ENCODE results near the gene UPK3A.

The UPK3A gene

GRCh38 chr22:45286854-45287551 lies 2.3 kb downstream of the UPK3A start:
- Histone ChIP-seq H3K27me3 (ENCODE audit: insufficient read depth, poor library complexity, severe bottlenecking) (no peaks in the 10 kb centered on the region), H3K4me3 (replicated peaks; ENCODE audit: insufficient read depth, low read length) (no peak overlapping the region), H3K27ac (replicated peaks) (peak overlapping the region; percentile 57)
- TF ChIP-seq CTCF (IDR thresholded peaks at IDR 0.05; ENCODE audit: insufficient read depth, low read length) (no peak), SPI1 (IDR thresholded peaks at IDR 0.05; ENCODE audit: borderline replicate concordance, low read depth) (no peak), POLR2AphosphoS5 (IDR thresholded peaks at IDR 0.05; ENCODE audit: low read depth) (no peak), REST (IDR thresholded peaks at IDR 0.05; ENCODE audit: insufficient replicate concordance, low read depth) (no peak), GABPA (IDR thresholded peaks at IDR 0.05; ENCODE audit: low read depth) (no peak)
- DNase-seq (ENCODE audit: low read depth in 1 of 2, low spot score in 1 of 2): no peak

- H3K27ac ChIP-seq (replicated peaks): peak overlapping the region; percentile 79; the same call in 1 of the 2 replicates
- no peak for TF ChIP-seq GABPA (IDR thresholded peaks at IDR 0.05; ENCODE audit: low read depth)
- TF ChIP-seq REST (IDR thresholded peaks at IDR 0.05; ENCODE audit: insufficient replicate concordance, low read depth): no peak
- no peak overlapping the region for H3K4me3 ChIP-seq (replicated peaks; ENCODE audit: insufficient read depth, low read length)
- no peak for DNase-seq (ENCODE audit: low read depth in 1 of 2, low spot score in 1 of 2)
- H3K27me3 ChIP-seq (ENCODE audit: insufficient read depth, poor library complexity, severe bottlenecking): no peaks in the 10 kb centered on the region
These were observed 5.7 kb downstream of the UPK3A start for GRCh38 chr22:45290410-45290936.

GRCh38 chr22:45291061-45291930 lies 6.5 kb downstream of the UPK3A start:
- no peak for DNase-seq (ENCODE audit: low read depth in 1 of 2, low spot score in 1 of 2)
- TF ChIP-seq GABPA (IDR thresholded peaks at IDR 0.05; ENCODE audit: low read depth) (no peak), POLR2AphosphoS5 (IDR thresholded peaks at IDR 0.05; ENCODE audit: low read depth) (no peak), CTCF (IDR thresholded peaks at IDR 0.05; ENCODE audit: insufficient read depth, low read length) (no peak), REST (IDR thresholded peaks at IDR 0.05; ENCODE audit: insufficient replicate concordance, low read depth) (no peak), SPI1 (IDR thresholded peaks at IDR 0.05; ENCODE audit: borderline replicate concordance, low read depth) (no peak)
- no peaks in the 10 kb centered on the region for H3K27me3 ChIP-seq (ENCODE audit: insufficient read depth, poor library complexity, severe bottlenecking)
- H3K4me3 ChIP-seq (replicated peaks; ENCODE audit: insufficient read depth, low read length): no peak overlapping the region
- H3K27ac ChIP-seq (replicated peaks): peak overlapping the region; percentile 79
